ENCODE measurements around the gene APBA1. TPM values are rescaled to one million over a fixed set of nuclear protein-coding genes. Genes with fewer than 3 reads are reported as not detected.

Gene APBA1
- total RNA-seq: under 1 TPM; 0.08 to 0.10 TPM

DNA sequence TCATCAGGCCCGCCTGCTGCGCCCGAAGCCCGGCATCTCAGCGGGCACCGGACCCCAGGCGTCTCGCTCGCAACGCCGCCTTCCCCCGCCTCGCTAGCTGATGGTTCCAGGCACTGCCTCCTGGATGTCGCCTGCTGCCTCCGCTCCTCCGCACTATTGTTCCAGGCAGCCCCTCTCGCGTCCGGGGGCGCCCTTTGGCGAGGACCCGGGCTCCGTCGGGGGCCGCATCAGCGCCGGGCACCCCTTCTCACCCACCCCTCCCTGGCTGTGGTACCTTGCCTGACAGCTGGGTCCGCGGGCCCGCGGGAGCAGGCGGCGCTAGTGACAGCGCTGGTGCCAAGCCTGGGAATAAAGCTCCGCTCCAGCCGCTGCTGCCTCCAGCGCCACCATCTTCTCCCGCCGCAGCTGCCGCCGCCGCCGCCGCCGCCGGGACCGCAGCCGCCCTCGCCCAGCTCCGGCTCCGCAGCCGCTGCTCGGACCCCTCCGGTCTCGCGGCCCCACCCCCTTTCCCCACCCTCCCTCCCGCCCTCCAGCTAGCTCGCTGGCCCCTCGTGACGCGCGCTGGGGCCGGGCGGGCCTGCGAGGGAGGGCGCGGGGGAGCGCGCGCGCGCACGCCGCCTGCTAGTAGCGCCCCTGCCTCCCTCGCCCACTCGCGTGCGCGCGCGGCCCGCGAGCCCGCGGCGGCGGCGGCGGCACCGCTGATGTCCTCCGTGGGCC lies at the start of gene APBA1:
Gene APBA1 (minus strand): TSS at position 493 of the 717 bp plus-strand sequence.
- POLR2A ChIA-PET: no interaction called here
- CTCF ChIA-PET: interaction anchor here (0.5 to 1.2 kb wide), 2 partner anchors 87 to 647 kb away, joined by 4 to 5 read pairs; no protein-coding TSS in a partner anchor

- CTCF ChIA-PET: no interaction called here
These were observed 47.8 kb upstream of the APBA1 start for GRCh38 chr9:69719983-69720382.

GRCh38 chr9:69719367-69719766 lies 47.2 kb upstream of the APBA1 start:
- ChIA-PET CTCF (no interaction called here), POLR2A (no interaction called here)

More at GRCh38 chr9:69719983-69720382, 47.8 kb upstream of the APBA1 start:
- POLR2A ChIA-PET: no interaction called here

DNA sequence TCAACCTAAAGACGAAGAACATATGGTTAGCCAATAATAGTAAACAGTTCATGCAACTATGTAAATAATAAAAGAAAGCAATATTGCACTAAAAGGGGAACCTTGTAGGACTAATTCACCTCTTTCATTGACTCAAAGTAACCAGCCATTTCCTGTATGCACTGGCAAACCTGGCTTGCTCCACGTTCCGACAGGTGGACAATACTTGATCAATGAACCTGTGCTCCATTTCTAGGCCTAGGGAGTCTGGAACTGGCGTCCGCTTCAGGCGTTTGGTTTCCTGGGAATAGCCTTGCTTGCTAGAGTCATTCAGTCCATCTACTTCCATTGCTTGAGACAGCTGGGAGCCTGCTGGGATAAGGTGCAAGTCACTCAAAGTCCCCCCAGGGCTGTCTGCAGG lies 46.0 kb upstream of the APBA1 start:
- POLR2A ChIA-PET: no interaction called here
- CTCF ChIA-PET: no interaction called here

DNA sequence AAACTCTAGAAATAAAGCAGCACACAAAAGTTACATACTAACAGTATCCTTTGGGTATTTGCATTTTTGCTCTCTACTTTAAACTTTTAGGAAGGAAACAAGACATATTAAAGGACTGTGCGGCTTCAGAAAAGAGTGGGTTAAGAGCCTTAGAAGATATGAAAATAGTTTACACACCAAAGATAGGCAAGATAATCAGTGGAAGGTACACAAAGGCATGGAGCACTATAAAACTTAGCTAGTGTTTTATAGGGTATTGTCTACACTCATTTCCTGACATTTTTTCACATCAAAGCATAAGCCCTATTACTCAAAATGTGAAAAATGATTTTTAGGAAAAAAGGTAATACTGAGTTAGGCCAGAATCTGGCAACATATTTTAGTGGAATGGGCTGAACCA lies 43.7 kb upstream of the APBA1 start:
- POLR2A ChIA-PET: no interaction called here
- CTCF ChIA-PET: no interaction called here

GRCh38 chr9:69715096-69715495 lies 42.9 kb upstream of the APBA1 start:
- CTCF ChIA-PET: no interaction called here

DNA sequence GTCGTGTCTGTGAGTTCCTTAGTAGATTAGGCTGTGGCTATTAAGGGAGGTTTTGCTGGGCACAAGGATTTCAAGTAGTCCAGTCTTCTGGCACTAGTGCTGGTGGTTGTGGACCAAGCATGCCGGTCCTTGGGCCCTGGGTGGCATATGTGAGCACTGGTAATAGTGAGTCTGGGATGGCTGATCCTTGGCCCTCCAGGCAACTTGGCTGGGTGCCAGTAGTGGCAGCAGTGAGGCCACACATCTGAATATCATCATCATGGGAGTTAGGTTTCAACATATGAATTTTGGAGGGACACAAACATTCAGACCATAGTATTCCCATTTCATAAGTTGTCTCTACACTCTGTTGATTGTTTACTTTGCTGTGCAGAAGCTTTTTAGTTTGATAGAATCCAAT lies 25.3 kb upstream of the APBA1 start:
- POLR2A ChIA-PET: no interaction called here
- CTCF ChIA-PET: no interaction called here

More at GRCh38 chr9:69715096-69715495, 42.9 kb upstream of the APBA1 start:
- POLR2A ChIA-PET: no interaction called here

- CTCF ChIA-PET: no interaction called here
These were observed 24.6 kb upstream of the APBA1 start for GRCh38 chr9:69696802-69697201.

DNA sequence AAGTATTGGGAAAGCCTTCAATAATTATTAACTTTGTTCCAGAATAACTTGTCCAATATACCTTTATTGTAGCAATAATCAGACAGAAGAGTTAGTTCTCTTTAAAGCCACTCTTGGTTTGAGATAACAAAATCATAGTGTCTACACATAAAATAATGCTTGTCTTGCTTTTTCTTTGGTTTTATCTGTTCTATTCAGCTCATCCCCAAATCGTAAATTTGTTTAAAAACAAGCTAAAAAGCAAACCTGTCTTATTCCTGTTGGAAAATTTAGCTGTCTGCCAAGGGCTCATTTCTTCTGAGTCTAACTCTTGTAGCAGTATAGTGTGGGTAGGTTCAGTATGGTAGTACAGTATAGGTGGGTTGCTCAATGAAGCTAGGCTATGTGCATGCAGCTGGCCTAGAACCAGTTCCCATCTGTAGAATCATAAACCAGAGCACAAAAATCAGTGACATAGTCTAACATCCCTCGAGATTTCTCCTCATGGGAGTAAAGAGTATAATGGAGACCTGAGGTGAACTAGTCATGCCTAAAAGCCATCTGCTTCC lies 17.9 kb upstream of the APBA1 start:
- ChIA-PET POLR2A (no interaction called here), CTCF (interaction anchor here (0.5 kb wide), 1 partner anchor 522 kb away, joined by 3 read pairs; no protein-coding TSS in a partner anchor)

More at GRCh38 chr9:69696802-69697201, 24.6 kb upstream of the APBA1 start:
- POLR2A ChIA-PET: no interaction called here

- ChIA-PET POLR2A (no interaction called here), CTCF (no interaction called here)
These were observed 11.8 kb upstream of the APBA1 start for GRCh38 chr9:69683927-69684326.

DNA sequence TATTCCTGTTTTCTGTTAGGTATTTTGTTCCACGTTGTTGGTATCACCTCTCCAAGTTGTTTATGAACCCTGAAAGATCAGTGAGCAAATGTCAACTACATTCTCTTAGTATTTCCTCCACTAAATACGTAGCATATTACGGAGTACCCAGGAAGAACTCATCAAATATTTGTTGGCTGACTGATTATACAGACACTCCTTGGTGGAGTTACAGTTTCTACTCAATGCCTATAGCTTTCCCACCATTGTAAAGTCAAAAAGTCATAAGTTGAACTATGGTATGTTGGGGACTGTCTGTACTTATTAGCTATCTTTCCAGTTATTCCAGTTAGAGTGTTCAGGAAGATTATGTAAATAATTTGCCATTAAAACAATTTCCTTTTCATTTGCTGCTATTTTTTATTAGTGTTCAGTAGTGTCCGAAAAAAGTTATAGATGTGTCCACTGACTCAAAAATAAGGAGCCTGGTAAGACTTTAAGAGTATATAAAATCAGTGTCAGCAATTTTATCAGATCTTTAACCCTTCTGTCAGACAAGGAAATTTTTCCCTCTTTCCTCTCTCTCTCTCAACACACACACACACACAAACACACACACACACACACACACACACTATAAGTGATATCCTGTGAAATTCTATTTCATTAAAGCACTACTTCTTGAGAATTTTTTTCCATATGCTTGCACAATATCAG lies 6.8 kb upstream of the APBA1 start:
- ChIA-PET CTCF (no interaction called here), POLR2A (no interaction called here)

DNA sequence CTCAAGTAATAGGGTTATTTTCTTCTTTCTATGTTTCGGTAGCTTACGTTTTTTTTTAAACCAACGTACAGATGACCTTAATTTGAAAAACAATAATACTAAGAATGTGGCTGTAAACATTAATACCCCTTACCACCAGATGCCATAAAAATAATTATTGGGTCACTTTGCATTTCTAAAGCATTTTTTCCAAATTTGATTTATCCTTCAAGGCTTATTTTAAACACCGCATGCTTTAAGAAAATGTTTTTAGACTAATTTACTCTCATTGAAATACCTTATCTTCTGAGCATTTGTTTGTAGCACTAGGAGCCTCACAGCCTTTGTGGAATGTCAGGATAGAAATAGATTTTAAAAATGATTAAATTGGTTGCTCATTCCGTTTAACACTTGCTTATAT lies 5.8 kb upstream of the APBA1 start:
- CTCF ChIA-PET: no interaction called here
- POLR2A ChIA-PET: no interaction called here

DNA sequence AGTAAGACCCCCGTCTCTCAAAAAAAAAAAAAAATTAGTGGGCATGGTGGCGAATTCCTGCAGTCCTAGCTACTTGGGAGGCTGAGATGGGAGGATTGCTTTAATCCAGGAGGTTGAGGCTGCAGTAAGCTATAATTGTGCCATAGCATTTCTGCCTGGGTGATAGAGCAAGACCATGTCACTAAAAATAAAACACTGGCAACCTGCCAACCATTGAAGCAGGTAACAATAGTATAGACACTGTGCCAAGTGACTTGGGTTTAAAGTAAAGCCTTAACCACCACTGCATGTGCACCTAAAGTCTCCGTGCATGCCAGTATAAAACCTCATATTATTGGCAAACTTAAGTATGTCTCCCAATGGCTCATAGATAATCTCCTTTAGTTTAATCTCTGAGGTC lies 3.4 kb upstream of the APBA1 start:
- ChIA-PET POLR2A (no interaction called here), CTCF (no interaction called here)

GRCh38 chr9:69674716-69675438 lies 2.7 kb upstream of the APBA1 start:
- POLR2A ChIA-PET: no interaction called here
- CTCF ChIA-PET: no interaction called here

- POLR2A ChIA-PET: no interaction called here
- CTCF ChIA-PET: no interaction called here
These were observed 2.0 kb upstream of the APBA1 start for GRCh38 chr9:69674112-69674685.

GRCh38 chr9:69673311-69673640 lies 1.1 kb upstream of the APBA1 start:
- CTCF ChIA-PET: no interaction called here
- POLR2A ChIA-PET: no interaction called here

- ChIA-PET CTCF (interaction anchor here (0.5 to 1.2 kb wide), 2 partner anchors 86 to 647 kb away, joined by 4 to 5 read pairs; no protein-coding TSS in a partner anchor), POLR2A (no interaction called here)
These were observed 582 bp upstream of the APBA1 start for GRCh38 chr9:69672596-69673310.

GRCh38 chr9:69671311-69671878 lies 776 bp downstream of the APBA1 start:
- ChIA-PET CTCF (no interaction called here), POLR2A (no interaction called here)

GRCh38 chr9:69667306-69667705 lies 4.9 kb downstream of the APBA1 start:
- CTCF ChIA-PET: no interaction called here
- POLR2A ChIA-PET: no interaction called here

- ChIA-PET CTCF (no interaction called here), POLR2A (no interaction called here)
These were observed 11.9 kb downstream of the APBA1 start for GRCh38 chr9:69660304-69660703.

Measured in activated CD8-positive, alpha-beta memory T cell treated with anti-CD3 and anti-CD28 coated beads for 36 hours (primary cell).